HFFc6 (cell line): ENCODE data around the gene CHD5. TPM values are rescaled to one million over a fixed set of nuclear protein-coding genes. Genes with fewer than 3 reads are reported as not detected.

ENCODE experiments used
- DNase-seq: peaks from one replicate; pipeline ENCODE4 v3.0.0-alpha.2; 2018
- H3K27ac Mint-ChIP-seq: 2 replicates; pipeline ENCODE4 v1.8.0; 2020; ENCODE audit warnings: mild to moderate bottlenecking, mixed read lengths
- H3K27me3 Mint-ChIP-seq: 2 replicates; pipeline ENCODE4 v1.8.0; 2021; ENCODE audit warnings: mild to moderate bottlenecking, moderate library complexity, mixed read lengths; ENCODE audit not compliant: insufficient read depth
- H3K36me3 Mint-ChIP-seq: 2 replicates; pipeline ENCODE4 v1.8.0; 2021; ENCODE audit warnings: low read depth, mixed read lengths
- H3K4me1 Mint-ChIP-seq: 2 replicates; pipeline ENCODE4 v1.8.0; 2020; ENCODE audit warnings: low read depth, mixed read lengths
- H3K4me3 Mint-ChIP-seq: 2 replicates; pipeline ENCODE4 v1.8.0; 2020; ENCODE audit warnings: mild to moderate bottlenecking, moderate library complexity, mixed read lengths
- H3K9me3 Mint-ChIP-seq: 2 replicates; pipeline ENCODE4 v1.8.0; 2020; ENCODE audit warnings: mild to moderate bottlenecking, mixed read lengths
- total RNA-seq, 6 experiments: library from RNA; stranded (reverse); fragmentation: NEBNext Ultra II Directional; extraction: Animal tissue kit (Norgen Biotek cat#: 25700); gene quantifications; 2 replicates in 1 of 6; 3 replicates in 5 of 6; pipeline ENCODE4 v1.2.3, GENCODE V29; 2021
- TF ChIP-seq, protein P1 (sequence below): fragments of 200-600 bp; sonication (generic); IDR thresholded peaks from 2 replicates; pipeline ENCODE4 v1.5.0; 2021; ENCODE audit warnings: antibody characterized with exemption, mild to moderate bottlenecking

Gene CHD5
- total RNA-seq, 6 experiments from 2014 or later, result 0.05 to 0.36 (median 0.16) TPM; not detected in 2

DNA sequence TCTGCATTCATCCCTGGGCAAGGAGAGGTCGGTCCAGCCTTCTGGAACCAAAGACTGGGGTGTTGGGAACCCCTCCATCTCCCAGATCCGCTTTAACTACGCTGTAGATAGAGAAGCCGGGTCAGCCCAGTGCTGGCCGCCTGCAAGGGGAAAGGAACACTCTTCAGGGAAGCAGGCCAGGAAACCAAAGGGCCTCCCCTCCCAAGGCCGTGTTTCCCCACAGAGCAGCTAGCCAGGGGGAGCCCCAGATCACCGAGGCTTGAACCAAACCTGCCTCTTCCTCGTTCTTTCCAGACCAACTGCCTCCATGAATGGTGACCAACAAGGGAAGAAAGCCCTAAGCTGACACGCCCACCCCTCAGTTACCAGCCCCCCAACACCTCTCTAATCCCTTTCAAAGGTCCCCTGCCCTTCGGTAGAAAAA is 1.2 kb upstream of the CHD5 start:
- Mint-ChIP-seq H3K27me3 (peaks cover 35% of the 10 kb centered on the region), H3K4me1 (peaks cover 49% of the 10 kb centered on the region), H3K27ac (peak overlapping the region; percentile 13; the same call in 1 of the 2 replicates), H3K9me3 (no peaks in the 10 kb centered on the region), H3K36me3 (peaks cover 21% of the 10 kb centered on the region), H3K4me3 (peak overlapping the region; percentile 29)
- DNase-seq, result no peak
- TF ChIP-seq, protein P1, sequence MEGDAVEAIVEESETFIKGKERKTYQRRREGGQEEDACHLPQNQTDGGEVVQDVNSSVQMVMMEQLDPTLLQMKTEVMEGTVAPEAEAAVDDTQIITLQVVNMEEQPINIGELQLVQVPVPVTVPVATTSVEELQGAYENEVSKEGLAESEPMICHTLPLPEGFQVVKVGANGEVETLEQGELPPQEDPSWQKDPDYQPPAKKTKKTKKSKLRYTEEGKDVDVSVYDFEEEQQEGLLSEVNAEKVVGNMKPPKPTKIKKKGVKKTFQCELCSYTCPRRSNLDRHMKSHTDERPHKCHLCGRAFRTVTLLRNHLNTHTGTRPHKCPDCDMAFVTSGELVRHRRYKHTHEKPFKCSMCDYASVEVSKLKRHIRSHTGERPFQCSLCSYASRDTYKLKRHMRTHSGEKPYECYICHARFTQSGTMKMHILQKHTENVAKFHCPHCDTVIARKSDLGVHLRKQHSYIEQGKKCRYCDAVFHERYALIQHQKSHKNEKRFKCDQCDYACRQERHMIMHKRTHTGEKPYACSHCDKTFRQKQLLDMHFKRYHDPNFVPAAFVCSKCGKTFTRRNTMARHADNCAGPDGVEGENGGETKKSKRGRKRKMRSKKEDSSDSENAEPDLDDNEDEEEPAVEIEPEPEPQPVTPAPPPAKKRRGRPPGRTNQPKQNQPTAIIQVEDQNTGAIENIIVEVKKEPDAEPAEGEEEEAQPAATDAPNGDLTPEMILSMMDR, result no peak

DNA sequence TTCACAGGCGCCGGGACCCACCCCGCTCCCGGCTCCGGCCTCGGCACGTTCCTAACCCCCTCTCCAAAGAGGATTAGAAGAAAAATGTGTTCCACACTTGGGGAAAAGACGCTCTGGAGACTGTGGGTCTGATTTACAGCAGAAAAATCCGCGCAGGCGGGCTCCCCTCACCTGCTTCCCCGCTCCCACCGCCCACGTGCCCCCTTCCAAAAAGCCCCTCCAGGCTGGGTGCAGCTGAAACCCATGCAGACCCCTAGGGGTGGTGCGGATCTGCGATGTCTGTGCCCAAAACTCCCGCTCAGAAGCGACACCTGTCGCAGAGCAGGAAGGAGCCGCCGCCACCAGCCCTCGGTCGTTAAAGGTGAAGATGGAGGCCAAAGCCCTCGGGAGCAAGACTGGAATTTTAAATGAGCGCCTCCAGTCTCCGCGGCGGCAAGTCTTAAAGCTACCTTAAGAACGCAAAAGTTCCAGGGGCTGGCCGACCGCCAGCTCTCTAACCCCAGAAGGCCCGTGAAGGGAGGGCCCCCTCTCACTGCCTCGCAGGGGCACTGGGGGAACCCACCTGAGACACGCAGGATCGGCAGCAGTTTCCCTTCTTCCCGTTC is 688 bp upstream of the CHD5 start:
- no peak for DNase-seq
- H3K4me1 Mint-ChIP-seq, result peaks cover 45% of the 10 kb centered on the region
- H3K4me3 Mint-ChIP-seq, result peak overlapping the region; percentile 29
- peaks cover 18% of the 10 kb centered on the region for H3K36me3 Mint-ChIP-seq
- peaks cover 35% of the 10 kb centered on the region for H3K27me3 Mint-ChIP-seq
- H3K27ac Mint-ChIP-seq, result no peak overlapping the region
- TF ChIP-seq, protein P1, result no peak
- H3K9me3 Mint-ChIP-seq, result no peaks in the 10 kb centered on the region

DNA sequence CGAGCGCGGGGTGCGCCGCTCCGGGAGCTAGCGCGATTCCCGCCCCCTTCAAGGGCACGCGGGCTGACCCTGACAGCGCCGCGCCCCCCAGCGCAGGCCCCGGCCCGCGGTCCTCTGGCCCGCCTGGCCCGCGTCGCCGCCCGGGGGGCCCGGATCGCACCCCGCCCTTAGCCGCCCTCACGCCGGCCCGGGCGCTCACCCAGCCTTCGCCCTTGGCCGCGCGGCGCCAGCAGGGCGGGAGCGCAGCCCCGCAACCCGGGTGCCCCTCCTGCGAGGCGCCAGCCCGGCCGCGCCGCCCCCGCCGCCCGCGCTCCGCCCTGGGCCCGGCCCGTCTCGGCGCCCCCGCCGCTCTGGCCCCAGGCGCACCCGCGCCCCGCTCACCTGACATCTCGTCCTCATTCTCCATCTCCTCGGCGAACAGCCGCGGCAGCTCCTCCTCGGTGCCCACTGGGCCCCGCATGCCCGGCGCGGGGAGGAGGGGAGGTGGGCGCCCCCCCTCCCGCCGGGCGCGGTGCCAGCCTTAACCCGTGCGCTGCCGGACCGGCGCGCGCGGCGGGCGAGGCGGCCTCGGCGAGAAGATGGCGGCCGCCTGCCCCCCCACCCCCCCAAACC is 451 bp downstream of the CHD5 start:
- TF ChIP-seq, protein P1, result no peak
- peaks cover 12% of the 10 kb centered on the region for H3K36me3 Mint-ChIP-seq
- H3K4me3 Mint-ChIP-seq, result no peak overlapping the region
- H3K4me1 Mint-ChIP-seq, result peaks cover 34% of the 10 kb centered on the region
- H3K9me3 Mint-ChIP-seq, result no peaks in the 10 kb centered on the region
- H3K27me3 Mint-ChIP-seq, result peaks cover 35% of the 10 kb centered on the region
- no peak overlapping the region for H3K27ac Mint-ChIP-seq
- no peak for DNase-seq

DNA sequence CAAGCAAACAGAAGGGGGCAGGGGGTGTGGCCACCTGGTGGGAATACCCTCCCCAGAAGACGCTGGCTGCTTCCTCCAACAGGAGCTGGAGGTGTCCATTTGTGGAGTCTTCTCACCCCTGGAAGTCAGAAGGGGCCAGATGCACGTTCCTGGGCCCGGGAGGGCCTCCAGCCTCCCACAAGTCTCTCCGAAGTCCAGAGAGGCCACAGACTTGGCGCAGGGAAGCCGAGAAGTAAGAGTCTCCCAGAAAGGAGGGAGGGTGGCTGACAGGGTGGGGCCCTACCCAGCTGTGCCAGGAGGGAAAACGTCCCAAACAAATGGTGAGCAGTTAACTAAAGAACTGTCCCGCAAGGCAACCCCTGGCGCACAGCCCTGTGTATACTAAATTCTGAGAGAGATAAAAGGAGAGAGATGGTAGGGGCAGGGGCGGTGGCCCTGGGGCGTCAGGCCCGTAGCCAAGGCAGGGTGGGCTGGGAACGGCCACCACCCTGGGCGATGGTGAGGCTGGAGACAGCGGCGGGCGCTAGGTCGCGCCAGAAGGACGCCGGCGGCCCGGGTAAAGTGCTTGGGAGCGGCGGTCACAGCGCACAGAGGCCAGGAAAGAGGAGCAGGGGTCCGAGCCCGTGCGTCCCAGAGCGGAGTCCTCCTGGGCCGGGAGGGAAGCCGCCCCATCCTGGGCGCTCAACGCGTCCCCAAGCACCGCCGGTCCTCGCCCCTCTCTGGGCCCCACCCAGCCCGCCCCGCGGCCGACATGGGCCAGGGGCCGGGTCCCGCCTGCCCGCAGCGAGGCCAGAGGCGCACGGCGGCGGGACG is 1.2 kb downstream of the CHD5 start:
- Mint-ChIP-seq H3K36me3 (peaks cover 5% of the 10 kb centered on the region; the same call in 1 of the 2 replicates), H3K27me3 (peaks cover 35% of the 10 kb centered on the region), H3K9me3 (no peaks in the 10 kb centered on the region), H3K4me3 (peak overlapping the region; percentile 30; the same call in 1 of the 2 replicates), H3K27ac (no peak overlapping the region), H3K4me1 (peaks cover 27% of the 10 kb centered on the region)
- no peak for DNase-seq
- TF ChIP-seq, protein P1, result no peak

DNA sequence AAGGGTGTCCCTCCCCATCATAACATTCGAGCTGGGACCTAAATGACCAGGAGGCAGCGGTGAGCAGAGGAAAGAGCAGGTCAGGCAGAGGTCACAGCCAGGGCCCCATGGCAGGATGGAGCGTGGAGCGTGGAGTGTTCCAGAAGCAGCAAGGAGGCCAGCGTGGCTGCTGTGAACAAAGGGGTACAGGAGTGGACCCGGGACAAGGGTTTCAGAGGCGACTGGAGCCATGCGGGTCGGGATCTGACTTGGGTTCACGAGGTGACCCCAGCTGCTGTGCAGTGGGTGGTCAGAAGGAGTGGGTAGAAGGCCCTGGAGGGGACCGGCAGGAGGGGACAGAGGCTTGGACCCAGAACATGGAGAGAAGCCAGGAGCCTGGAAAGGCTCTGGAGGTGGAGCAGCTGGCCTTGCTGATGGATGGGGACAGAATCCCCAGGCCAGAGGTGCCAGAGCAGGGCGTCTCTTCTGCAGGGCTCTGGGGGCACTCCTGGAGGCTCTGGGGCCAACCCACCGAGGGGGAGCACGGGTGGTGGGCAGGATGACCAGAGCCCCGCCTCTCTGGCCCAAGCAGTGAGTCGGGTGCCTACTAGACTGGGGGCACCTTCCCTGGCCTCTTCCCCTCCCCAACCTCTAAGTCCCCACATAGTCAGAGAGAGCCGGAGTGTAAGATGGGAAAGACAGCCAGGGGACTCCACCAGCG is 2.3 kb downstream of the CHD5 start:
- H3K4me3 Mint-ChIP-seq, result no peak overlapping the region
- no peaks in the 10 kb centered on the region for H3K9me3 Mint-ChIP-seq
- H3K36me3 Mint-ChIP-seq, result no peaks in the 10 kb centered on the region

More for the DNA sequence above, 2.3 kb downstream of the CHD5 start:
- TF ChIP-seq, protein P1, result no peak
- no peak overlapping the region for H3K27ac Mint-ChIP-seq
- peaks cover 16% of the 10 kb centered on the region for H3K4me1 Mint-ChIP-seq
- no peak for DNase-seq
- H3K27me3 Mint-ChIP-seq, result peaks cover 35% of the 10 kb centered on the region
